H9 (cell line): ENCODE results near the gene FBLL1. TPM values are rescaled to one million over a fixed set of nuclear protein-coding genes. Genes with fewer than 3 reads are reported as not detected.

Experiments used
- DNase-seq: peaks from one replicate; pipeline ENCODE4 v3.0.0-alpha.2; 2017
- H2AFZ ChIP-seq: one replicate; pipeline ENCODE4 v1.6.1; 2013; ENCODE audit warnings: mild to moderate bottlenecking, low read length, control low read depth, moderate library complexity
- H2AK5ac ChIP-seq: 2 replicates; pipeline ENCODE4 v1.6.1; 2013; ENCODE audit warnings: low read length, control low read depth, mixed read lengths; ENCODE audit not compliant: insufficient read length
- H2BK120ac ChIP-seq: one replicate; pipeline ENCODE4 v1.6.1; 2013; ENCODE audit warnings: low read depth, mild to moderate bottlenecking, low read length, control low read depth, inconsistent platforms; ENCODE audit not compliant: poor library complexity, severe bottlenecking
- H2BK12ac ChIP-seq: 2 replicates; pipeline ENCODE4 v1.6.1; 2013; ENCODE audit warnings: low read length, control low read depth, mixed read lengths, low read depth; ENCODE audit not compliant: insufficient read length
- H2BK15ac ChIP-seq: 2 replicates; pipeline ENCODE4 v1.6.1; 2013; ENCODE audit warnings: low read depth, low read length, control low read depth
- H2BK20ac ChIP-seq: one replicate; pipeline ENCODE4 v1.6.1; 2013; ENCODE audit warnings: low read depth, mild to moderate bottlenecking, low read length, control low read depth, inconsistent platforms; ENCODE audit not compliant: poor library complexity, severe bottlenecking
- H2BK5ac ChIP-seq: 2 replicates; pipeline ENCODE4 v1.6.1; 2013; ENCODE audit warnings: low read length, control low read depth, mixed read lengths; ENCODE audit not compliant: insufficient read length
- H3K14ac ChIP-seq: 2 replicates; pipeline ENCODE4 v1.6.1; 2013; ENCODE audit warnings: low read length, control low read depth; ENCODE audit not compliant: insufficient read depth
- H3K18ac ChIP-seq: 2 replicates; pipeline ENCODE4 v1.6.1; 2013; ENCODE audit warnings: low read depth, mild to moderate bottlenecking, mixed read lengths, low read length, control low read depth; ENCODE audit not compliant: insufficient read length
- H3K23ac ChIP-seq: 2 replicates; pipeline ENCODE4 v1.6.1; 2013; ENCODE audit warnings: low read length, control low read depth, mixed read lengths, low read depth; ENCODE audit not compliant: insufficient read length
- H3K23me2 ChIP-seq: 2 replicates; pipeline ENCODE4 v1.6.1; 2013; ENCODE audit warnings: low read depth, mild to moderate bottlenecking, mixed read lengths, low read length, control low read depth; ENCODE audit not compliant: insufficient read length, poor library complexity, severe bottlenecking
- H3K27ac ChIP-seq: 2 replicates; pipeline ENCODE4 v1.5.1; 2013; ENCODE audit warnings: low read length, control low read depth, mixed read lengths, low read depth; ENCODE audit not compliant: insufficient read length
- H3K27me3 ChIP-seq: 2 replicates; pipeline ENCODE4 v1.6.1; 2013; ENCODE audit warnings: low read length, control low read depth, inconsistent platforms; ENCODE audit not compliant: insufficient read depth
- H3K4ac ChIP-seq: 2 replicates; pipeline ENCODE4 v1.6.1; 2013; ENCODE audit warnings: low read depth, mild to moderate bottlenecking, control low read depth, inconsistent platforms, low read length, moderate library complexity
- H3K4me1 ChIP-seq: 2 replicates; pipeline ENCODE4 v1.6.1; 2013; ENCODE audit warnings: low read length, control low read depth, inconsistent platforms; ENCODE audit not compliant: insufficient read depth
- H3K4me2 ChIP-seq: 2 replicates; pipeline ENCODE4 v1.6.1; 2013; ENCODE audit warnings: low read length, control low read depth, mixed read lengths; ENCODE audit not compliant: insufficient read length, insufficient read depth
- H3K56ac ChIP-seq: 2 replicates; pipeline ENCODE4 v1.6.1; 2013; ENCODE audit warnings: low read depth, mild to moderate bottlenecking, mixed read lengths, low read length, control low read depth; ENCODE audit not compliant: insufficient read length
- H3K79me1 ChIP-seq: 2 replicates; pipeline ENCODE4 v1.6.1; 2013; ENCODE audit warnings: low read depth, mild to moderate bottlenecking, moderate library complexity, low read length, control low read depth, inconsistent platforms; ENCODE audit not compliant: insufficient read depth, poor library complexity, severe bottlenecking
- H3K79me2 ChIP-seq: 2 replicates; pipeline ENCODE4 v1.6.1; 2013; ENCODE audit warnings: low read length, control low read depth, inconsistent platforms; ENCODE audit not compliant: insufficient read depth
- H3K9ac ChIP-seq: 2 replicates; pipeline ENCODE4 v1.6.1; 2013; ENCODE audit warnings: low read length, control low read depth, mixed read lengths; ENCODE audit not compliant: insufficient read length; ENCODE audit errors: extremely low read depth
- H3K9me3 ChIP-seq: one replicate; pipeline ENCODE4 v1.6.1; 2013; ENCODE audit warnings: low read depth, low read length, inconsistent platforms; ENCODE audit not compliant: control insufficient read depth
- H3T11ph ChIP-seq: one replicate; pipeline ENCODE4 v1.6.1; 2013; ENCODE audit warnings: mild to moderate bottlenecking, low read length, control low read depth, inconsistent platforms
- H4K20me1 ChIP-seq: one replicate; pipeline ENCODE4 v1.6.1; 2013; ENCODE audit not compliant: control insufficient read depth, insufficient read length, insufficient read depth
- H4K5ac ChIP-seq: 2 replicates; pipeline ENCODE4 v1.6.1; 2013; ENCODE audit warnings: low read depth, mild to moderate bottlenecking, mixed read lengths, low read length, control low read depth; ENCODE audit not compliant: insufficient read length
- H4K8ac ChIP-seq: replicated peaks from 2 replicates; pipeline ENCODE4 v1.6.1; 2013; ENCODE audit warnings: low read length, control low read depth, mixed read lengths, low read depth; ENCODE audit not compliant: insufficient read length
- H4K91ac ChIP-seq: 2 replicates; pipeline ENCODE4 v1.6.1; 2013; ENCODE audit warnings: low read depth, mild to moderate bottlenecking, moderate library complexity, mixed read lengths, low read length, control low read depth; ENCODE audit not compliant: insufficient read length
- H3K27ac Mint-ChIP-seq, 3 experiments: 2 replicates in 2 of 3; 3 replicates in 1 of 3; pipeline ENCODE4 v1.8.0; 2020 to 2021; ENCODE audit warnings: mixed read lengths in 3 of 3, mild to moderate bottlenecking in 1 of 3, moderate library complexity in 1 of 3
- H3K27me3 Mint-ChIP-seq: 2 replicates; pipeline ENCODE4 v1.8.0; 2021; ENCODE audit warnings: low read depth, mild to moderate bottlenecking, moderate library complexity, mixed read lengths
- H3K36me3 Mint-ChIP-seq, 3 experiments: 2 replicates in 2 of 3; 3 replicates in 1 of 3; pipeline ENCODE4 v1.8.0; 2020 to 2021; ENCODE audit warnings: low read depth in 3 of 3, mixed read lengths in 3 of 3; ENCODE audit not compliant: insufficient read depth in 1 of 3
- H3K4me1 Mint-ChIP-seq, 2 experiments: 2 replicates each; pipeline ENCODE4 v1.8.0; 2020; ENCODE audit warnings: mixed read lengths in 2 of 2
- H3K4me3 Mint-ChIP-seq, 2 experiments: 2 replicates in 1 of 2; 3 replicates in 1 of 2; pipeline ENCODE4 v1.8.0; 2020 to 2021; ENCODE audit warnings: mild to moderate bottlenecking in 2 of 2, mixed read lengths in 2 of 2, moderate library complexity in 1 of 2
- H3K9me3 Mint-ChIP-seq, 2 experiments: 2 replicates in 1 of 2; 3 replicates in 1 of 2; pipeline ENCODE4 v1.8.0; 2020; ENCODE audit warnings: mild to moderate bottlenecking in 2 of 2, mixed read lengths in 2 of 2, moderate library complexity in 1 of 2
- CTCF ChIP-seq: fragments of 200-600 bp; sonication (generic); conservative IDR thresholded peaks from 3 replicates; pipeline ENCODE4 v1.8.0; 2021; ENCODE audit warnings: antibody characterized with exemption, mild to moderate bottlenecking
- total RNA-seq: library from RNA; stranded (reverse); gene quantifications from 2 replicates; pipeline ENCODE4 v1.2.1, GENCODE V29; 2021

The FBLL1 gene
- total RNA-seq, 1 experiment from 2014 or later = 3.6 TPM

- no peak overlapping the region for H2BK120ac ChIP-seq
- H3K23ac ChIP-seq = no peak overlapping the region
- H3K4me3 Mint-ChIP-seq = no peak overlapping the region
- no peak overlapping the region for H2BK20ac ChIP-seq
- no peak overlapping the region for H3K27ac Mint-ChIP-seq
- no peak overlapping the region for H2AFZ ChIP-seq
- no peak overlapping the region for H3K18ac ChIP-seq
- no peaks in the 10 kb centered on the region for H3K9me3 ChIP-seq
- H3K79me1 ChIP-seq = peaks cover 6% of the 10 kb centered on the region
- no peak overlapping the region for H3K4ac ChIP-seq
- no peaks in the 10 kb centered on the region for H3K23me2 ChIP-seq
- H3K56ac ChIP-seq = no peak overlapping the region
- no peaks in the 10 kb centered on the region for H3K27me3 Mint-ChIP-seq
- H4K20me1 ChIP-seq = no peaks in the 10 kb centered on the region
- H3T11ph ChIP-seq = no peak overlapping the region
- no peak overlapping the region for H3K4me2 ChIP-seq
- no peak overlapping the region for H3K14ac ChIP-seq
- no peak overlapping the region for H4K5ac ChIP-seq
- no peak overlapping the region for H4K91ac ChIP-seq
- no peak overlapping the region for H3K27ac ChIP-seq
- no peak for TF ChIP-seq CTCF
- no peak overlapping the region for H2BK12ac ChIP-seq
- H2AK5ac ChIP-seq = no peak overlapping the region
- no peaks in the 10 kb centered on the region for H3K9me3 Mint-ChIP-seq
- H3K4me1 ChIP-seq = no peaks in the 10 kb centered on the region
- no peak for DNase-seq
- no peaks in the 10 kb centered on the region for H3K27me3 ChIP-seq
- peaks cover 29 to 56% (median 44%) of the 10 kb centered on the region in 3 experiments for H3K36me3 Mint-ChIP-seq
- no peaks in the 10 kb centered on the region for H3K79me2 ChIP-seq
- H3K4me1 Mint-ChIP-seq = no peaks in the 10 kb centered on the region
- H2BK5ac ChIP-seq = no peak overlapping the region
- no peak overlapping the region for H4K8ac ChIP-seq
- no peak overlapping the region for H2BK15ac ChIP-seq
- H3K9ac ChIP-seq = no peak overlapping the region
These were observed 21.6 kb downstream of the FBLL1 start for GRCh38 chr5:168550656-168551055.
